HepG2 (cell line): ENCODE results near the gene SLC1A4. TPM values are rescaled to one million over a fixed set of nuclear protein-coding genes. Genes with fewer than 3 reads are reported as not detected.
A peak's percentile ranks its signal among the peaks of the same experiment; 100 is the strongest.

Experiments
- ARID5B ChIP-seq: IDR thresholded peaks from 2 replicates; pipeline ENCODE4 v1.4.0; 2020; ENCODE audit warnings: mild to moderate bottlenecking, missing genetic modification reagents
- BCL6 ChIP-seq: IDR thresholded peaks from 2 replicates; pipeline ENCODE4 v1.6.1; 2016; ENCODE audit warnings: missing genetic modification reagents, missing compliant biosample characterization
- CREM ChIP-seq, 2 experiments: sonication (generic) in 1 of 2; formaldehyde crosslinking in 1 of 2; IDR thresholded peaks; 2 replicates each; pipeline versions ENCODE4 v1.4.0 to v1.6.1; 2016 to 2020; ENCODE audit warnings: antibody characterized with exemption in 1 of 2, mild to moderate bottlenecking in 1 of 2, missing genetic modification reagents in 1 of 2
- ELF1 ChIP-seq: sonication (generic); formaldehyde crosslinking; IDR thresholded peaks from 2 replicates; pipeline ENCODE4 v1.4.0; 2020; ENCODE audit warnings: missing genetic modification reagents
- EP300 ChIP-seq, 3 experiments: sonication (generic) in 1 of 3; formaldehyde crosslinking in 1 of 3; IDR thresholded peaks; 2 replicates each; pipeline versions ENCODE4 v1.5.1 to v1.6.1; 2011 to 2020; ENCODE audit warnings: low read depth in 2 of 3, low read length in 2 of 3, borderline replicate concordance in 1 of 3, improper control_type of control experiment in 1 of 3, mild to moderate bottlenecking in 1 of 3, missing genetic modification reagents in 1 of 3, moderate library complexity in 1 of 3
- FOXA3 ChIP-seq: IDR thresholded peaks from 2 replicates; pipeline ENCODE4 v1.6.1; 2016; ENCODE audit warnings: missing genetic modification reagents, missing compliant biosample characterization
- FUBP1 ChIP-seq: sonication (generic); formaldehyde crosslinking; IDR thresholded peaks from 2 replicates; pipeline ENCODE4 v1.5.1; 2020; ENCODE audit warnings: missing genetic modification reagents, mild to moderate bottlenecking, borderline replicate concordance
- HDAC2 ChIP-seq: sonication (generic); formaldehyde crosslinking; IDR thresholded peaks from 2 replicates; pipeline ENCODE4 v1.4.0; 2020; ENCODE audit warnings: missing genetic modification reagents
- HNRNPL ChIP-seq: fragments of 200-400 bp; formaldehyde crosslinking; IDR thresholded peaks from 2 replicates; pipeline ENCODE4 v1.6.1; 2017; ENCODE audit warnings: mild to moderate bottlenecking, low read depth, low read length
- MATR3 ChIP-seq: sonication (generic); formaldehyde crosslinking; IDR thresholded peaks from 2 replicates; pipeline ENCODE4 v1.4.0; 2020; ENCODE audit warnings: missing genetic modification reagents
- RARA ChIP-seq: IDR thresholded peaks from 2 replicates; pipeline ENCODE4 v1.6.1; 2016; ENCODE audit warnings: missing genetic modification reagents, missing compliant biosample characterization
- REXO4 ChIP-seq: sonication (generic); formaldehyde crosslinking; IDR thresholded peaks from 2 replicates; pipeline ENCODE4 v1.8.0; 2022; ENCODE audit warnings: missing genetic modification reagents, mild to moderate bottlenecking, borderline replicate concordance
- RXRB ChIP-seq: IDR thresholded peaks from 2 replicates; pipeline ENCODE4 v1.6.1; 2016; ENCODE audit warnings: borderline replicate concordance, missing genetic modification reagents, missing compliant biosample characterization
- SOX6 ChIP-seq, 2 experiments: fragments of 450-650 bp in 1 of 2; sonication (generic) in 1 of 2; formaldehyde crosslinking in 1 of 2; IDR thresholded peaks; 2 replicates each; pipeline versions ENCODE4 v1.4.0 to v1.6.1; 2017 to 2020; ENCODE audit warnings: antibody characterized with exemption in 1 of 2, mild to moderate bottlenecking in 1 of 2, missing genetic modification reagents in 1 of 2
- SRY ChIP-seq: sonication (generic); formaldehyde crosslinking; IDR thresholded peaks from 2 replicates; pipeline ENCODE4 v1.8.0; 2022; ENCODE audit warnings: mild to moderate bottlenecking, missing genetic modification reagents
- ZBTB7B ChIP-seq: sonication (generic); formaldehyde crosslinking; IDR thresholded peaks from 2 replicates; pipeline ENCODE4 v1.4.0; 2020; ENCODE audit warnings: missing genetic modification reagents
- ZGPAT ChIP-seq: IDR thresholded peaks from 2 replicates; pipeline ENCODE4 v1.6.1; 2016; ENCODE audit warnings: mild to moderate bottlenecking
- ZNF264 ChIP-seq: sonication (generic); formaldehyde crosslinking; IDR thresholded peaks from 2 replicates; pipeline ENCODE4 v1.4.0; 2020; ENCODE audit warnings: missing genetic modification reagents
- ZNF644 ChIP-seq: IDR thresholded peaks from 2 replicates; pipeline ENCODE4 v1.6.1; 2016; ENCODE audit warnings: low read depth
- ZNF775 ChIP-seq: sonication (generic); formaldehyde crosslinking; IDR thresholded peaks from 2 replicates; pipeline ENCODE4 v1.4.0; 2020; ENCODE audit warnings: missing genetic modification reagents, mild to moderate bottlenecking, moderate library complexity, borderline replicate concordance
- ZNF780A ChIP-seq: sonication (generic); formaldehyde crosslinking; IDR thresholded peaks from 2 replicates; pipeline ENCODE4 v1.8.0; 2022; ENCODE audit warnings: mild to moderate bottlenecking, missing genetic modification reagents, moderate library complexity
- ZNF878 ChIP-seq: sonication (generic); formaldehyde crosslinking; IDR thresholded peaks from 2 replicates; pipeline ENCODE4 v1.8.1; 2023; ENCODE audit warnings: mild to moderate bottlenecking, missing genetic modification reagents, moderate library complexity
- polyA plus RNA-seq, 8 experiments: library from polyadenylated mRNA; depleted of rRNA in 3 of 8; stranded (reverse) in 7 of 8; unstranded in 1 of 8; fragments of >200 nt; fragmentation: Illumina TruSeq in 4 of 8; extraction: Trizol in 4 of 8; gene quantifications; 2 replicates each; pipeline versions ENCODE4 v1.2.1 to v1.2.3, GENCODE V29; 2011 to 2016; ENCODE audit warnings: low read depth in 4 of 8, missing spikeins in 1 of 8, mixed read lengths in 1 of 8; ENCODE audit not compliant: insufficient read depth in 1 of 8
- total RNA-seq, 5 experiments: library from RNA; depleted of rRNA; stranded (reverse); fragments of >200 nt; fragmentation: Illumina TruSeq; extraction: Trizol; gene quantifications; 2 replicates each; pipeline ENCODE4 v1.2.3, GENCODE V29; 2016; ENCODE audit warnings: low read depth in 1 of 5

SLC1A4 gene
- total and polyA plus RNA-seq, 2 of the 13 experiments (the other 11 are each of a cell fraction or from before 2014, with no cell fraction given), result 21.0 to 39.6 TPM

GRCh38 chr2:65054749-65055421 is 65.7 kb downstream of the SLC1A4 start (continued):
- TF ChIP-seq ARID5B (CRISPR knock-in tag), result peak; percentile 79
- peak; percentile 44; the same call in 1 of the 2 replicates for TF ChIP-seq ZGPAT (CRISPR knock-in tag)
- TF ChIP-seq EP300 (IDR thresholded peaks at IDR 0.05; ENCODE audit: low read depth in 2 of 2, low read length in 2 of 2), result peak in 1 of 2 experiments; percentile 17; a peak in 1 of 4 replicates
- no peak for TF ChIP-seq EP300 (CRISPR knock-in tag; IDR thresholded peaks at IDR 0.05; ENCODE audit: borderline replicate concordance)
- no peak for TF ChIP-seq FUBP1
- peak; percentile 74; the same call in 1 of the 2 replicates for TF ChIP-seq ZBTB7B
- TF ChIP-seq RARA, result peak; percentile 32; the same call in 1 of the 2 replicates
- TF ChIP-seq REXO4 (CRISPR knock-in tag), result no peak
- TF ChIP-seq FOXA3 (CRISPR knock-in tag), result peak; percentile 22; the same call in 1 of the 2 replicates
- TF ChIP-seq ZNF264 (CRISPR knock-in tag), result peak; percentile 76
- TF ChIP-seq ZNF644 (CRISPR knock-in tag), result peak; percentile 85; the same call in 1 of the 2 replicates
- TF ChIP-seq ZNF780A (CRISPR knock-in tag), result no peak
- TF ChIP-seq HNRNPL, result no peak
- no peak for TF ChIP-seq SOX6 (IDR thresholded peaks at IDR 0.05)
- TF ChIP-seq SOX6 (CRISPR knock-in tag; IDR thresholded peaks at IDR 0.05), result peak; percentile 15; the same call in 1 of the 2 replicates
- 0 out of 2 replicates have a peak, but pooled peaks have one; percentile 12 for TF ChIP-seq ELF1
- TF ChIP-seq CREM (IDR thresholded peaks at IDR 0.05), result peak; percentile 32; the same call in 1 of the 2 replicates
- no peak for TF ChIP-seq CREM (CRISPR knock-in tag; IDR thresholded peaks at IDR 0.05)
- no peak for TF ChIP-seq ZNF775 (CRISPR knock-in tag)
- peak; percentile 29; the same call in 1 of the 2 replicates for TF ChIP-seq ZNF878 (CRISPR knock-in tag)
- TF ChIP-seq HDAC2 (CRISPR knock-in tag), result 0 out of 2 replicates have a peak, but pooled peaks have one; percentile 25
- TF ChIP-seq SRY (CRISPR knock-in tag), result no peak
- TF ChIP-seq RXRB (CRISPR knock-in tag), result 0 out of 2 replicates have a peak, but pooled peaks have one; percentile 23
- no peak for TF ChIP-seq MATR3
- TF ChIP-seq BCL6 (CRISPR knock-in tag), result 0 out of 2 replicates have a peak, but pooled peaks have one; percentile 7
